ENCODE measurements around the gene RBBP8.
"Not testable (repeated sequence)": the region's sequence is repeated elsewhere in the genome, so short reads cannot be mapped to it uniquely, and the experiment has no call there.

Gene RBBP8

GRCh38 chr18:22933206-22933965 lies at the start of gene RBBP8:
TSS of gene RBBP8 (plus strand) at chr18:22933328. CDS start at chr18:22936852, 3,524 bp downstream.
- H3K4me3 ChIP-seq (ENCODE audit: low read depth, low read length), result peak within 1 kb of the TSS; percentile 95
- in situ Hi-C loops (cut with HindIII; ENCODE audit: low sequenced_read_pairs), result no loop called here
- TF ChIP-seq, protein P1, sequence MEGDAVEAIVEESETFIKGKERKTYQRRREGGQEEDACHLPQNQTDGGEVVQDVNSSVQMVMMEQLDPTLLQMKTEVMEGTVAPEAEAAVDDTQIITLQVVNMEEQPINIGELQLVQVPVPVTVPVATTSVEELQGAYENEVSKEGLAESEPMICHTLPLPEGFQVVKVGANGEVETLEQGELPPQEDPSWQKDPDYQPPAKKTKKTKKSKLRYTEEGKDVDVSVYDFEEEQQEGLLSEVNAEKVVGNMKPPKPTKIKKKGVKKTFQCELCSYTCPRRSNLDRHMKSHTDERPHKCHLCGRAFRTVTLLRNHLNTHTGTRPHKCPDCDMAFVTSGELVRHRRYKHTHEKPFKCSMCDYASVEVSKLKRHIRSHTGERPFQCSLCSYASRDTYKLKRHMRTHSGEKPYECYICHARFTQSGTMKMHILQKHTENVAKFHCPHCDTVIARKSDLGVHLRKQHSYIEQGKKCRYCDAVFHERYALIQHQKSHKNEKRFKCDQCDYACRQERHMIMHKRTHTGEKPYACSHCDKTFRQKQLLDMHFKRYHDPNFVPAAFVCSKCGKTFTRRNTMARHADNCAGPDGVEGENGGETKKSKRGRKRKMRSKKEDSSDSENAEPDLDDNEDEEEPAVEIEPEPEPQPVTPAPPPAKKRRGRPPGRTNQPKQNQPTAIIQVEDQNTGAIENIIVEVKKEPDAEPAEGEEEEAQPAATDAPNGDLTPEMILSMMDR (IDR thresholded peaks at IDR 0.05; ENCODE audit: low read depth, low read length, missing control alignments), result no peak
- DNase-seq (ENCODE audit: low read depth), result peak; percentile 45

GRCh38 chr18:22883827-22884226 lies 49.3 kb upstream of the RBBP8 start:
- TF ChIP-seq, protein P1 (IDR thresholded peaks at IDR 0.05; ENCODE audit: low read depth, low read length, missing control alignments), result no peak
- in situ Hi-C loops (cut with HindIII; ENCODE audit: low sequenced_read_pairs), result no loop called here
- no peak for DNase-seq (ENCODE audit: low read depth)
- H3K4me3 ChIP-seq (ENCODE audit: low read depth, low read length), result no peak overlapping the region

DNA sequence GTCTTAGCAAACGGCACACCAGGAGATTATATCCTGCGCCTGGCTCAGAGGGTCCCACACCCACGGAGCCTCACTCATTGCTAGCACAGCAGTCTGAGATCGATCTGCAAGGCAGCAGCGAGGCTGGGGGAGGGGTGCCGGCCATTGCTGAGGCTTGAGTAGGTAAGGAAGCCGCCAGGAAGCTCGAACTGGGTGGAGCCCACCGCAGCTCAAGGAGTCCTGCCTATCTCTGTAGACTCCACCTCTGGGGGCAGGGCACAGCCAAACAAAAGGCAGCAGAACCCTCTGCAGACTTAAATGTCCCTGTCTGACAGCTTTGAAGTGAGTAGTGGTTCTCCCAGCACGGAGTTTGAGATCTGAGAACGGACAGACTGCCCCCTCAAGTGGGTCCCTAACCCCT lies 47.4 kb upstream of the RBBP8 start:
- in situ Hi-C loops (cut with HindIII; ENCODE audit: low sequenced_read_pairs); H3K4me3 ChIP-seq (ENCODE audit: low read depth, low read length); DNase-seq (ENCODE audit: low read depth): not testable (repeated sequence)

GRCh38 chr18:22899421-22899820 lies 33.7 kb upstream of the RBBP8 start:
- in situ Hi-C loops (cut with HindIII; ENCODE audit: low sequenced_read_pairs), result no loop called here
- TF ChIP-seq, protein P1 (IDR thresholded peaks at IDR 0.05; ENCODE audit: low read depth, low read length, missing control alignments), result no peak
- H3K4me3 ChIP-seq (ENCODE audit: low read depth, low read length), result no peak overlapping the region
- no peak for DNase-seq (ENCODE audit: low read depth)

DNA sequence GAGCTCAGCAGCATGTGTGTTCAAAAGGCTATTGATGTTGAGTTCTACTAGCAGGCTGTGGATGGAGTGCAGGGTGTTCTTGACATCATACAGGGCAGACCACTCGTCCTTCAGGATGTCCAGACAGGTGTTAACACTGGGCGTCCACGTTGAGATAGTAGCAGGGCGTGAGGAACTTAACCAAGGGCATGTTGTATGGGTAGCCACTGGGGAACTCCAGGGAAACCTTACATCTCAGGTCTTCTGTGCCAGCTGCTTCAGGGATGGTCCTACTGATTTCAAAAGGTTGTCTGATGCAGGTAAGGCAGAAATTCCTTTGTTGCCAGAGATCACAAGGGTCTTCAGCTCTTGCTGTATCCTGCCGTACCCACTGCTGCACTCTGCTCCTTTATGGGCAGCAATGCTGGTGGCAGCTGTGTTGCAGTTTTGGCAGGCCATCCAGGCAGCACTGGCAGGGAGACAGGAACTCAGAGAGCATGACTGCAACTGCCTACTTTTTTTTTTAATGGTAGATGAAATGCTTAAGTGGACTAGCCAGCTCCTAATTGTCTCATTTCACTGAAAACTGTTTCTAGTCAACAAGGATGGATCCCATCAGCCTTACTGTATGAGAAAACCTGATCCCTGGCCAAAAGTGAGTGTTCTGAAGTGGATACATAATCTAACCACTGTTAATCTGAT lies 32.4 kb upstream of the RBBP8 start:
- in situ Hi-C loops (cut with HindIII; ENCODE audit: low sequenced_read_pairs), result no loop called here
- no peak for DNase-seq (ENCODE audit: low read depth)
- TF ChIP-seq, protein P1 (IDR thresholded peaks at IDR 0.05; ENCODE audit: low read depth, low read length, missing control alignments), result no peak
- no peak overlapping the region for H3K4me3 ChIP-seq (ENCODE audit: low read depth, low read length)

DNA sequence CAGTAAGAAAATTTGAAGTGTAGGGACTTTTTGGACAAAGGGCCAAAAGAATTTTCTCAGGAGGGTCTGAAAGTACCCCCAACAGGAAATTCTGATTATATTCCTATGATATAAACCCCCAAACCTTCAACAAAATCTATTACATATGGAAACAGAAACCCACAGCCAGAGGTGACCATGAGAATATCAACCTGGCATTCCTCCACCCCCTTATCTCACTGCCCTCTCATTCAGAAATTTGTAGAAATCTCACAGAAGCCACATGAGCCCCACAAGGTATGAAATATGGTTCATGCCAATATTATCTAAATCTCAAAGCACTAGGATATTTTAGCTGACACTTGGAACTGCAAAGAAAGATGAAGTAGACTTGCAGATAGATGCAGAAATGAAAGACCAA lies 31.0 kb upstream of the RBBP8 start:
- no peak overlapping the region for H3K4me3 ChIP-seq (ENCODE audit: low read depth, low read length)
- TF ChIP-seq, protein P1 (IDR thresholded peaks at IDR 0.05; ENCODE audit: low read depth, low read length, missing control alignments), result no peak
- in situ Hi-C loops (cut with HindIII; ENCODE audit: low sequenced_read_pairs), result no loop called here
- no peak for DNase-seq (ENCODE audit: low read depth)

DNA sequence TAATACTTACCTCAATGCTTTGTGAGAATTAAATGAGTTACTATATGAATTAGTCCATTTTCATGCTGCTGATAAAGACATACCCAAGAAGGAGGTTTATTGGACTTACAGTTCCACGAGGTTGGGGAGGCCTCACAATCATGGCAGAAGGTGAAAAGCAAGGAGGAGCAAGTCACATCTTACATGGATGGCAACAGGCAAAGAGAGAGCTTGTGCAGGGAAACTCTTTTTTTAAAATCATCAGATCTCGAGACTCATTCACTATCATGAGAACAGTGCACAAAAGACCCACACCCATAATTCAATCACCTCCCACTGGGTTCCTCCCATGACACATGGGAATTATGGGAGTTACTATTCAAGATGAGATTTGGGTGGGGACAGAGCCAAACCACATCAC lies 29.9 kb upstream of the RBBP8 start:
- in situ Hi-C loops (cut with HindIII; ENCODE audit: low sequenced_read_pairs); DNase-seq (ENCODE audit: low read depth); H3K4me3 ChIP-seq (ENCODE audit: low read depth, low read length): not testable (repeated sequence)
